DND-41 (cell line): Measurements from ENCODE around the gene GPR146.

ENCODE experiments used
- CTCF ChIP-seq: IDR thresholded peaks from 2 replicates; pipeline ENCODE4 v1.5.1; 2012; ENCODE audit warnings: borderline replicate concordance, low read length, moderate library complexity, mild to moderate bottlenecking; ENCODE audit not compliant: poor library complexity, severe bottlenecking; ENCODE audit errors: extremely low read depth
- EZH2 ChIP-seq: IDR thresholded peaks from 3 replicates; pipeline ENCODE4 v1.6.1; 2012; ENCODE audit warnings: borderline replicate concordance, low read depth, mild to moderate bottlenecking, moderate library complexity, low read length, inconsistent platforms; ENCODE audit not compliant: severe bottlenecking

DNA sequence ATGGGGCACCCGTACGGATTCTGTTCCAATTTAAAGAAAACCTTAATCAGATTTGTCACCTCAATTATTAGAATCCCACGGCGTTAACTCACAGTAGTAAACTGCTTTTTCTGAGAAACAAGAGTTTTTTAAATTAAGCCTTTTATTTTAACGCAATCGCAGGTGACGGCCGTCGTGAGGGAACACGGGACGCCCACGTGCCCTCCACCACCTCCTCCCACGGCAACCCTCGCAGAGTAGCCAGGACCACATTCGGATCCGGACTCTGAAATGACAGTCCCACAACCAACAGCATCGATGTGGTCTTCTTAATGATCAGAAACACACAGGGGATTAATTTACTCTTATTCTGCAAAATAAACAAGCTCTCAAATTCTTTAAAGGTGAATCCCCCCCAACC, 22.0 kb upstream of the GPR146 start:
- TF ChIP-seq CTCF: no peak
- no peak for TF ChIP-seq EZH2
